Mesendoderm (in vitro differentiated cells): ENCODE measurements around the gene MIB2.
"Not testable (repeated sequence)": the region's sequence is repeated elsewhere in the genome, so short reads cannot be mapped to it uniquely, and the experiment has no call there.

Experiments used
- DNase-seq: peaks from one replicate; pipeline ENCODE4 v3.0.0; 2013
- H2AK5ac ChIP-seq: 2 replicates; pipeline ENCODE4 v1.6.1; 2013; ENCODE audit warnings: low read length, inconsistent platforms
- H2BK120ac ChIP-seq: 2 replicates; pipeline ENCODE4 v1.6.1; 2013; ENCODE audit warnings: low read depth, mild to moderate bottlenecking, low read length, moderate library complexity, mixed read lengths
- H2BK15ac ChIP-seq: replicated peaks from 2 replicates; pipeline ENCODE4 v1.6.1; 2013; ENCODE audit warnings: low read depth, mild to moderate bottlenecking, moderate library complexity
- H2BK5ac ChIP-seq: 2 replicates; pipeline ENCODE4 v1.6.1; 2013; ENCODE audit warnings: low read length, inconsistent platforms
- H3K18ac ChIP-seq: 2 replicates; pipeline ENCODE4 v1.6.1; 2013; ENCODE audit warnings: mild to moderate bottlenecking, low read length, mixed read lengths
- H3K23ac ChIP-seq: one replicate; pipeline ENCODE4 v1.6.1; 2013; ENCODE audit warnings: low read length
- H3K27ac ChIP-seq: 2 replicates; pipeline ENCODE4 v1.5.1; 2013; ENCODE audit warnings: low read depth, mild to moderate bottlenecking, inconsistent platforms, low read length, moderate library complexity
- H3K27me3 ChIP-seq: 2 replicates; pipeline ENCODE4 v1.6.1; 2013; ENCODE audit warnings: low read length, control low read depth, mild to moderate bottlenecking, inconsistent platforms; ENCODE audit not compliant: insufficient read depth, poor library complexity
- H3K36me3 ChIP-seq: 2 replicates; pipeline ENCODE4 v1.6.1; 2013; ENCODE audit warnings: low read length, inconsistent platforms; ENCODE audit not compliant: control insufficient read depth, insufficient read depth
- H3K4ac ChIP-seq: one replicate; pipeline ENCODE4 v1.6.1; 2013; ENCODE audit warnings: low read depth, mild to moderate bottlenecking, low read length, moderate library complexity
- H3K4me1 ChIP-seq: 2 replicates; pipeline ENCODE4 v1.6.1; 2013; ENCODE audit warnings: low read depth, low read length, inconsistent platforms; ENCODE audit not compliant: control insufficient read depth
- H3K4me2 ChIP-seq: 2 replicates; pipeline ENCODE4 v1.6.1; 2013; ENCODE audit warnings: low read length
- H3K4me3 ChIP-seq: 2 replicates; pipeline ENCODE4 v1.5.1; 2013; ENCODE audit warnings: mild to moderate bottlenecking, low read length
- H3K56ac ChIP-seq: one replicate; pipeline ENCODE4 v1.6.1; 2013; ENCODE audit warnings: low read length
- H3K79me1 ChIP-seq: 2 replicates; pipeline ENCODE4 v1.6.1; 2013; ENCODE audit warnings: low read length, inconsistent platforms
- H3K79me2 ChIP-seq: 2 replicates; pipeline ENCODE4 v1.6.1; 2013; ENCODE audit warnings: mild to moderate bottlenecking, low read length; ENCODE audit not compliant: control insufficient read depth, insufficient read depth
- H3K9ac ChIP-seq: 2 replicates; pipeline ENCODE4 v1.6.1; 2013; ENCODE audit warnings: low read length, inconsistent platforms
- H4K5ac ChIP-seq: one replicate; pipeline ENCODE4 v1.6.1; 2013; ENCODE audit warnings: low read length
- H4K8ac ChIP-seq: one replicate; pipeline ENCODE4 v1.6.1; 2013; ENCODE audit warnings: low read depth, mild to moderate bottlenecking, control low read depth, low read length, moderate library complexity
- WGBS: extraction: QIAGEN DNeasy Blood & Tissue Kit; methylation state at CpG from one replicate; pipeline ENCODE4 v1.1.7; 2013; ENCODE audit warnings: low lambda C conversion rate, missing lambda C conversion rate; ENCODE audit not compliant: insufficient coverage; ENCODE audit errors: extremely low coverage; 5-methylcytosine and 5-hydroxymethylcytosine counted together

Gene MIB2

DNA sequence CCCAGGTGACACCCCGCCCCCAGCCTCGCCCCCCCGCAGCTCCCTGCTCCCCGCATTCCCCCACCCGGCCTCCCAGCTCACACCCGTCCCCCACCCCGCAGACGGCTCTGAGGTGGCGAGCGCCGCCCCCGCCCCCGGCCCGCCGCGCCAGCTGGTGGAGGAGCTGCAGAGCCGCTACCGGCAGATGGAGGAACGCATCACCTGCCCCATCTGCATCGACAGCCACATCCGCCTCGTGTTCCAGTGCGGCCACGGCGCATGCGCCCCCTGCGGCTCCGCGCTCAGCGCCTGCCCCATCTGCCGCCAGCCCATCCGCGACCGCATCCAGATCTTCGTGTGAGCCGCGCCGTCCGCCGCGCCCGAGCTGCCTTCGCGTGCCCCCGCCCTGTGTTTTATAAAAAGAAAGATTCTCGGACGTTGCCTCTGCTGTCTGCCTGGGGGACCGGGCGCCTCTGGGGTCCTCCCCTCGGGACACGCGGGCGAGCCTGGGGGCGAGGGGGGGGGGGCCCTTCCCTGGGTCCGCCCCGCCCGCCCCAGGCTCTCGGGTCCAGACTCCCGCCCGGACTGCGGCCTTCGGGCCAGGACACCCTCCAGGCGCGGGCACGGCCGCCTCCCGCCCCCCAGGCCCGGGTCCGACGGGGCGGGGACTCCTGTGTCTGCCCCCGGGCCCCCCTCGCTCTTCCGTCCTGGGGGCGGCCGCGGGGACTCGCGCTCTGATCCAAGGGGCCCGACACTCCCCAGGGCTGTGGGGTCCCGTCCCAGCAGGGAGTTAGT is 15.1 kb downstream of the MIB2 start:
- peak; percentile 97 for DNase-seq
- no CpG with 5 or more reads among the region's 81 CpGs for WGBS
- Histone ChIP-seq H2BK15ac (no peak overlapping the region), H3K27me3 (peaks cover 2% of the 10 kb centered on the region), H3K36me3 (no peaks in the 10 kb centered on the region), H2BK5ac (no peak overlapping the region), H3K4me2 (no peak overlapping the region), H3K18ac (peak overlapping the region; percentile 42), H3K9ac (no peak overlapping the region), H3K4me3 (no peak overlapping the region), H4K8ac (no peak overlapping the region), H3K79me1 (no peaks in the 10 kb centered on the region), H2AK5ac (no peak overlapping the region), H3K27ac (peak overlapping the region; percentile 6), H3K4ac (peak overlapping the region; percentile 19), H3K56ac (peak overlapping the region; percentile 60), H3K79me2 (no peaks in the 10 kb centered on the region), H2BK120ac (no peak overlapping the region), H3K23ac (no peak overlapping the region), H3K4me1 (no peaks in the 10 kb centered on the region), H4K5ac (no peak overlapping the region)

DNA sequence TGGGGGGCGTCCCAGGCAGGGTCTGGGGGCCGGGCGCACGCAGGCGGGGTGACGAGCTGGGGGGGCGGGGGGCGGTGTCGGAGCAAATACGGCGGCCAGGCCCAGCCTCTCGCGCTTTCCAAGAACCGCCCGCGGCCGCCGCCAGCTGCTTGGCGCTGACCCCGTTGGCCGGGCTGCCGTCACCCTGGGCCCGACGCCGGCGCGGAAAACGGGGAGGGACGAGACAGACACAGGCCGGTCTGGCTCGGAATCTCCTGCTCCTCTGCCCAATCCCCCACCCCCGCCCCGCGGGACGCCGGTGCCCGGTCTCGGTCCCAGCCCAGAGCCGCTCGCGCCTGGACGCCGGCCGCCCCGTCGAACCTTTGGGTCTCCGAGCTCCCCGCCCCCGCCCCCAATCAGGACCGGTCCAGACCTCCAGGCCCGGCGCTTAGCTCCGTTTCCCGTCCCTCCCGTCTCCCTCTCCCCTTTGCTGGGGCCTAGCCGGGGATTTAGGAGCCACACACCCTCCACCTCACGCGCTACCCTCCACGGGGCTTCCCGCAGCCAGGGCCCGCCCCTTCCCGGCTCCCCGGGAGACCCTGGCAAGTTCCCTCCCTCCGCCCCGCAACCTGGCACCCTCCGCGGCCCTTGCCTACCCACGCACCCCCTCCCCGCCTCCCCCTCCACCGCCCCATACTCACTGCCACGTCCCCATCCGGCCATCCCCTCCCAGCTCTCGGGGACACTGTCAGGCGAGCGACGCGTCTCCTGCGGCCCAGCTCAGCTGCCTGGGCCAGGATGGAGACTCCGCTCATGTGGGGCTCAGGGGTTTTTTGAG is 15.9 kb downstream of the MIB2 start:
- Histone ChIP-seq H3K4me3 (no peak overlapping the region), H3K18ac (peak overlapping the region; percentile 82), H4K5ac (no peak overlapping the region), H3K23ac (no peak overlapping the region), H2BK5ac (no peak overlapping the region), H4K8ac (no peak overlapping the region), H3K4me1 (no peaks in the 10 kb centered on the region), H3K36me3 (no peaks in the 10 kb centered on the region), H2AK5ac (no peak overlapping the region), H2BK15ac (no peak overlapping the region), H2BK120ac (no peak overlapping the region), H3K79me1 (no peaks in the 10 kb centered on the region), H3K4ac (peak overlapping the region; percentile 19), H3K27me3 (peaks cover 2% of the 10 kb centered on the region), H3K4me2 (no peak overlapping the region), H3K9ac (peak overlapping the region; percentile 54), H3K27ac (no peak overlapping the region), H3K79me2 (no peaks in the 10 kb centered on the region), H3K56ac (peak overlapping the region; percentile 49)
- WGBS, result no CpG with 5 or more reads among the region's 79 CpGs
- peak; percentile 46 for DNase-seq

DNA sequence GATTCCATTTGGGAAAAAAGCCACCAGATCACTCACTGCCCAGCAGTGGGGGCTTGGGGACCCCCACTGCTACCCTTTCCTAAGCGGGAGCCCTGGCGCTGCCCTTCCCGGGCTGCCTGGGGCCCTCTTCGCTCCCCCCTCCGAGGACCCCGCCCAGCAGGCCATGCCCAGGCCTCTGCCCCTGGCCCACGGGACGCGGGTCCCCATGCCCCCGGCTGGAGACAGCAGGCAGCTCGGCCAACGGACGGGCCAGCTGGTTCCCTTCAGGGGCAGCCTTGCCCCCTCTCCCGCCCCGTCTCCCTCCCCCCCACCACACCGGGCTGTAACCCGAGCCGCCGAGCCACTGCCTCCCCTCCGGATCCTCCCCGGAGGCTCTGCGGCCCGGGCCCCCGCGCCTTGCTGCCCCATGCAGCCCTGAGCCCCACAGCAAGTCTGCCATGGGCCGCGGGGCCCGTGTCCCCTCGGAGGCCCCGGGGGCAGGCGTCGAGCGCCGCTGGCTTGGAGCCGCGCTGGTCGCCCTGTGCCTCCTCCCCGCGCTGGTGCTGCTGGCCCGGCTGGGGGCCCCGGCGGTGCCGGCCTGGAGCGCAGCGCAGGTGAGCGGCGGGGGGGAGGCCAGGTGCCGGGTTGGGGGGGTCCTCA is 16.6 kb downstream of the MIB2 start, which contains the start of gene MMP23B:
MMP23B (plus strand) TSS at position 392 of the 639 bp plus-strand sequence; CDS start at position 438, 46 bp downstream.
- Histone ChIP-seq H3K36me3 (no peaks in the 10 kb centered on the region), H3K4me1 (no peaks in the 10 kb centered on the region), H2AK5ac (no peak within 1 kb of the TSS), H3K18ac (peak within 1 kb of the TSS; percentile 82), H3K4ac (peak within 1 kb of the TSS; percentile 19), H2BK120ac (no peak within 1 kb of the TSS), H4K5ac (no peak within 1 kb of the TSS), H3K79me2 (no peaks in the 10 kb centered on the region), H3K56ac (peak within 1 kb of the TSS; percentile 50), H3K79me1 (no peaks in the 10 kb centered on the region), H3K27me3 (peaks cover 2% of the 10 kb centered on the region), H3K27ac (no peak within 1 kb of the TSS), H3K9ac (peak within 1 kb of the TSS; percentile 59), H3K4me2 (no peak within 1 kb of the TSS), H2BK15ac (no peak within 1 kb of the TSS), H3K4me3 (no peak within 1 kb of the TSS), H2BK5ac (no peak within 1 kb of the TSS), H4K8ac (no peak within 1 kb of the TSS), H3K23ac (no peak within 1 kb of the TSS)
- no CpG with 5 or more reads among the region's 48 CpGs for WGBS
- DNase-seq, result peak; percentile 54

DNA sequence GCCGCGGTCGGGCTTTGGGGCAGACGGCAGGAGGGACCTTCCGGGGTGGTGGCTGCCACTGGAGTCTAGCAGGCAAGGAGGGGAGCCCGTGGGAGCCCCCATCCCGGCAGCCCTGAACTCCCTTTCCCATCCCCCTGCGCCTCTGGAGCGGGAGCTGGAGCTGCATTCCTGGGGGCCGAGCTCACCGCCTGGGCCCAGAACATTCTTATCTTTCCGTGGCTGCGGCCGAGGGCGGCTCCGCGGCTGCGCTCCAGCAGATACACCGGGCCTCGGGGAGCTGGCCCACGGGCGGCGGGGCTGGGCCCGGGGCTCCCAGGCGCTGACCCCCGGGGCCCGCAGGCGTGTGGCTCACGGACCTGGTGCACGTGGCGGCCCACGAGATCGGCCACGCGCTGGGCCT is 18.1 kb downstream of the MIB2 start:
- H2BK120ac ChIP-seq, H2BK15ac ChIP-seq, H3K9ac ChIP-seq, H3K4me2 ChIP-seq, H3K79me2 ChIP-seq, H3K18ac ChIP-seq, H3K23ac ChIP-seq, H3K79me1 ChIP-seq, H3K4ac ChIP-seq, H3K36me3 ChIP-seq, H2BK5ac ChIP-seq, H4K5ac ChIP-seq, H3K4me3 ChIP-seq, H4K8ac ChIP-seq, H2AK5ac ChIP-seq, H3K27ac ChIP-seq, H3K56ac ChIP-seq, H3K27me3 ChIP-seq, DNase-seq, H3K4me1 ChIP-seq: not testable (repeated sequence)
- WGBS, result no CpG with 5 or more reads among the region's 35 CpGs

DNA sequence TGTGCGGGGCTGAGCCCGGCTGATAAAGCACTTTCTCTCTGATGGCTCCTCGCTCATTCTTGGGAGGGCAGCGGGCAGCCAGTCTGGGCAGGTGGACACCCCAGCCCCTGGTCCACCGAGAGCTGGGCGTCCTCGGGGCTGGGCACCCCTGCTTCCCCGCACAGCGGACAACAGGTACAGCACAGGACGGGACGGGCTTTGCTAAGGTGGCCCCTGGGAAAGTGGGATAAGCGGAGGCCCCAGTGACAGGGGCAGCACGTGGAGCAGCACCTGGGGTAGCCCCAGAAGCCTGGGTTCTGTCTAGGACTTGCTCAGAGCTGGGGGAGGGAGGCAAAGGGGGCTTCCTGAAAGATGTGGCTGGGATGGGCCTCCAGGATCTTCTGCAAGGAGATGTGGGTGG is 19.3 kb downstream of the MIB2 start:
- H3K79me1 ChIP-seq, H4K8ac ChIP-seq, H3K79me2 ChIP-seq, H3K23ac ChIP-seq, H3K18ac ChIP-seq, H2BK120ac ChIP-seq, H2AK5ac ChIP-seq, H3K4ac ChIP-seq, H3K4me3 ChIP-seq, H3K4me2 ChIP-seq, H3K27me3 ChIP-seq, DNase-seq, H4K5ac ChIP-seq, H3K56ac ChIP-seq, H3K4me1 ChIP-seq, H2BK5ac ChIP-seq, H3K36me3 ChIP-seq, H3K9ac ChIP-seq, H2BK15ac ChIP-seq, H3K27ac ChIP-seq: not testable (repeated sequence)
- WGBS, result no CpG with 5 or more reads among the region's 13 CpGs
